Neural cell (in vitro differentiated cells): Measurements from ENCODE around the gene SNRPD1. TPM values are rescaled to one million over a fixed set of nuclear protein-coding genes. Genes with fewer than 3 reads are reported as not detected.

Source experiments
- H2AFZ ChIP-seq: fragments of 200-600, 300-800 bp; sonication (generic), shearing (Covaris generic); 2 replicates; pipeline ENCODE4 v1.6.0; 2014; ENCODE audit warnings: low read depth, mild to moderate bottlenecking, antibody characterized with exemption, low read length, moderate library complexity
- H3F3A ChIP-seq: fragments of 200-600 bp; shearing (Covaris generic); 2 replicates; pipeline ENCODE4 v1.6.1; 2016; ENCODE audit warnings: mild to moderate bottlenecking, moderate library complexity, mixed read lengths, antibody characterized with exemption, low read length; ENCODE audit not compliant: insufficient read depth, poor library complexity, severe bottlenecking
- H3K27ac ChIP-seq: fragments of 200-600, 300-800 bp; sonication (generic), shearing (Covaris generic); 2 replicates; pipeline ENCODE4 v1.5.1; 2014; ENCODE audit warnings: mild to moderate bottlenecking, low read length, moderate library complexity
- H3K27me3 ChIP-seq: fragments of 300-800, 200-600 bp; sonication (generic), shearing (Covaris generic); 2 replicates; pipeline ENCODE4 v1.6.0; 2014; ENCODE audit warnings: mild to moderate bottlenecking, low read depth, low read length, moderate library complexity; ENCODE audit not compliant: insufficient read depth
- H3K36me3 ChIP-seq: fragments of 300-800, 200-600 bp; sonication (generic), shearing (Covaris generic); 2 replicates; pipeline ENCODE4 v1.5.1; 2014; ENCODE audit warnings: mild to moderate bottlenecking, antibody characterized with exemption, low read length, moderate library complexity; ENCODE audit not compliant: insufficient read depth
- H3K4me2 ChIP-seq: fragments of 300-800, 200-600 bp; sonication (generic), shearing (Covaris generic); 2 replicates; pipeline ENCODE4 v1.6.0; 2014; ENCODE audit warnings: mild to moderate bottlenecking, low read length
- H3K4me3 ChIP-seq: fragments of 300-800, 200-600 bp; sonication (generic), shearing (Covaris generic); 2 replicates; pipeline ENCODE4 v1.5.1; 2014; ENCODE audit warnings: mild to moderate bottlenecking, low read length, moderate library complexity
- H3K79me2 ChIP-seq: fragments of 200-600 bp; shearing (Covaris generic); replicated peaks from 2 replicates; pipeline ENCODE4 v1.6.0; 2014; ENCODE audit warnings: mild to moderate bottlenecking, low read length, moderate library complexity; ENCODE audit not compliant: insufficient read depth
- H3K9ac ChIP-seq: fragments of 300-800, 200-600 bp; sonication (generic), shearing (Covaris generic); 2 replicates; pipeline ENCODE4 v1.6.1; 2016; ENCODE audit warnings: mild to moderate bottlenecking, low read length, mixed read lengths
- H3K9me2 ChIP-seq: fragments of 200-600 bp; shearing (Covaris generic); 2 replicates; pipeline ENCODE4 v1.6.1; 2016; ENCODE audit warnings: mild to moderate bottlenecking, low read length, mixed read lengths; ENCODE audit not compliant: insufficient read depth
- H3K9me3 ChIP-seq: fragments of 200-600, 300-800 bp; sonication (generic), shearing (Covaris generic); 2 replicates; pipeline ENCODE4 v1.6.1; 2016; ENCODE audit warnings: mild to moderate bottlenecking, mixed run types, low read length, moderate library complexity, mixed read lengths
- H4K20me1 ChIP-seq: fragments of 200-600 bp; shearing (Covaris generic); 2 replicates; pipeline ENCODE4 v1.6.1; 2016; ENCODE audit warnings: mild to moderate bottlenecking, mixed run types; ENCODE audit not compliant: insufficient read depth
- EP300 ChIP-seq: fragments of 450-650 bp; conservative IDR thresholded peaks from 2 replicates; pipeline ENCODE4 v1.6.1; 2014; ENCODE audit warnings: antibody characterized with exemption, mild to moderate bottlenecking, moderate library complexity; ENCODE audit not compliant: poor library complexity, severe bottlenecking
- EZH2 ChIP-seq: fragments of 200-600, 300-800 bp; shearing (Covaris generic), sonication (generic); IDR thresholded peaks from 2 replicates; pipeline ENCODE4 v1.6.1; 2014; ENCODE audit warnings: antibody characterized with exemption, low read length, borderline replicate concordance, mild to moderate bottlenecking; ENCODE audit not compliant: insufficient read depth, poor library complexity, severe bottlenecking
- MXI1 ChIP-seq: fragments of 450-650 bp; conservative IDR thresholded peaks from 2 replicates; pipeline ENCODE4 v1.6.1; 2014; ENCODE audit warnings: antibody characterized with exemption, mild to moderate bottlenecking; ENCODE audit not compliant: poor library complexity, severe bottlenecking
- POLR2AphosphoS5 ChIP-seq: IDR thresholded peaks from 2 replicates; pipeline ENCODE4 v1.6.1; 2012
- RAD21 ChIP-seq: fragments of 450-650 bp; conservative IDR thresholded peaks from 2 replicates; pipeline ENCODE4 v1.6.1; 2014; ENCODE audit warnings: antibody characterized with exemption, mild to moderate bottlenecking, moderate library complexity
- SMC3 ChIP-seq: fragments of 450-650 bp; conservative IDR thresholded peaks from 2 replicates; pipeline ENCODE4 v1.6.1; 2014; ENCODE audit warnings: antibody characterized with exemption, mild to moderate bottlenecking, moderate library complexity; ENCODE audit not compliant: poor library complexity
- TAF1 ChIP-seq: IDR thresholded peaks from 2 replicates; pipeline ENCODE4 v1.6.1; 2012; ENCODE audit warnings: low read depth
- polyA plus RNA-seq: library from polyadenylated mRNA; depleted of rRNA; stranded (reverse); fragments of >200 nt; gene quantifications from 2 replicates; pipeline ENCODE4 v1.2.3, GENCODE V29; 2014
- TF ChIP-seq, protein P1 (sequence below): fragments of 450-650 bp; IDR thresholded peaks from 2 replicates; pipeline ENCODE4 v1.5.1; 2014; ENCODE audit warnings: antibody characterized with exemption, mild to moderate bottlenecking, moderate library complexity; ENCODE audit not compliant: poor library complexity, severe bottlenecking
- TF ChIP-seq, protein P2 (sequence below): IDR thresholded peaks from 2 replicates; pipeline ENCODE4 v1.6.1; 2012; ENCODE audit warnings: borderline replicate concordance

Gene SNRPD1
- polyA plus RNA-seq, 1 donor from 2014 or later: 68.2 TPM

DNA sequence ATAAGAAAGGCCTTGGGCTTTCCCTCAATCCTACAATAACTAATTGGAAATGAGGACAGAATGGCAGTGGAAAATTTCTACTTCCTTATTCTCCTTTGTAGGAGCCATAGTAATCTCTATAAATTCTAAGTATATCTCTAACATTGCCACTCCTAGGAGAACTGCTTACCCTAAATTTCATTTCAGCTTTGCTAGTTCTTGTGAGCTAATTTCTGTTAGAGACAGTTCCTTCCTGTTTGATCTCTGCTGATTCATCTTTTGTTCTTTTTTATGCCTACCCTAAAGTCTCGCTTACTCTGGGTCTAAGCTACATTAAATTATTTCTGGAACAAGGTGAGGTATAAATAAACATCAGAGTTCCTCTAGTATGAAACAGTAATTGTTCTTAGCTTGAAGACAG is 66.7 kb downstream of the SNRPD1 start:
- Histone ChIP-seq H3K9me3 (no peaks in the 10 kb centered on the region), H3K4me3 (no peak overlapping the region), H3K79me2 (no peaks in the 10 kb centered on the region), H3K9ac (no peak overlapping the region), H2AFZ (no peak overlapping the region), H3F3A (no peaks in the 10 kb centered on the region), H3K36me3 (no peaks in the 10 kb centered on the region), H3K9me2 (no peaks in the 10 kb centered on the region), H3K27ac (no peak overlapping the region), H3K4me2 (no peak overlapping the region), H3K27me3 (no peaks in the 10 kb centered on the region), H4K20me1 (no peaks in the 10 kb centered on the region)
- TF ChIP-seq RAD21 (no peak), EZH2 (no peak), SMC3 (no peak), POLR2AphosphoS5 (no peak)
- TF ChIP-seq, protein P1, sequence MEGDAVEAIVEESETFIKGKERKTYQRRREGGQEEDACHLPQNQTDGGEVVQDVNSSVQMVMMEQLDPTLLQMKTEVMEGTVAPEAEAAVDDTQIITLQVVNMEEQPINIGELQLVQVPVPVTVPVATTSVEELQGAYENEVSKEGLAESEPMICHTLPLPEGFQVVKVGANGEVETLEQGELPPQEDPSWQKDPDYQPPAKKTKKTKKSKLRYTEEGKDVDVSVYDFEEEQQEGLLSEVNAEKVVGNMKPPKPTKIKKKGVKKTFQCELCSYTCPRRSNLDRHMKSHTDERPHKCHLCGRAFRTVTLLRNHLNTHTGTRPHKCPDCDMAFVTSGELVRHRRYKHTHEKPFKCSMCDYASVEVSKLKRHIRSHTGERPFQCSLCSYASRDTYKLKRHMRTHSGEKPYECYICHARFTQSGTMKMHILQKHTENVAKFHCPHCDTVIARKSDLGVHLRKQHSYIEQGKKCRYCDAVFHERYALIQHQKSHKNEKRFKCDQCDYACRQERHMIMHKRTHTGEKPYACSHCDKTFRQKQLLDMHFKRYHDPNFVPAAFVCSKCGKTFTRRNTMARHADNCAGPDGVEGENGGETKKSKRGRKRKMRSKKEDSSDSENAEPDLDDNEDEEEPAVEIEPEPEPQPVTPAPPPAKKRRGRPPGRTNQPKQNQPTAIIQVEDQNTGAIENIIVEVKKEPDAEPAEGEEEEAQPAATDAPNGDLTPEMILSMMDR: no peak

DNA sequence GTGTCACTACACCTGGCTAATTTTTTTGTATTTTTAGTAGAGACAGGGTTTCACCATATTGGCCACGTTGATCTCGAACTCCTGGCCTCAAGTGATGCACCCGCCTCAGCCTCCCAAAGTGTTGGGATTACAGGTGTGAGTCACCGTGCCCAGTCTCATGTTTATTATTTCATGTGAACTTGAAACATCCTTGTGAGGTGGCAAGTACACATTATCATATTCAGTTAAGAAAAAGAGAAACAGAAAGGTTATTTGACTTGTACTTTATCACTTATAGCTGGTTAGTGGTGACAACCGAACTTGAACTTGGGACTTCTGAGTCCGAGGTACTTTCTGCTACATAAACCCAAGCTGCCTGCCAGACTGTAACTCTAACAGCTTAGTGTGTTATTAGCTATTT is 68.0 kb downstream of the SNRPD1 start:
- Histone ChIP-seq H2AFZ (no peak overlapping the region), H4K20me1 (no peaks in the 10 kb centered on the region), H3K36me3 (no peaks in the 10 kb centered on the region), H3K9ac (no peak overlapping the region), H3K9me2 (no peaks in the 10 kb centered on the region), H3K27ac (no peak overlapping the region), H3K79me2 (no peaks in the 10 kb centered on the region), H3K27me3 (no peaks in the 10 kb centered on the region), H3K4me3 (no peak overlapping the region), H3K4me2 (no peak overlapping the region), H3F3A (no peaks in the 10 kb centered on the region), H3K9me3 (no peaks in the 10 kb centered on the region)
- TF ChIP-seq EZH2: no peak
- no peak for TF ChIP-seq RAD21
- TF ChIP-seq MXI1: no peak
- TF ChIP-seq, protein P2, sequence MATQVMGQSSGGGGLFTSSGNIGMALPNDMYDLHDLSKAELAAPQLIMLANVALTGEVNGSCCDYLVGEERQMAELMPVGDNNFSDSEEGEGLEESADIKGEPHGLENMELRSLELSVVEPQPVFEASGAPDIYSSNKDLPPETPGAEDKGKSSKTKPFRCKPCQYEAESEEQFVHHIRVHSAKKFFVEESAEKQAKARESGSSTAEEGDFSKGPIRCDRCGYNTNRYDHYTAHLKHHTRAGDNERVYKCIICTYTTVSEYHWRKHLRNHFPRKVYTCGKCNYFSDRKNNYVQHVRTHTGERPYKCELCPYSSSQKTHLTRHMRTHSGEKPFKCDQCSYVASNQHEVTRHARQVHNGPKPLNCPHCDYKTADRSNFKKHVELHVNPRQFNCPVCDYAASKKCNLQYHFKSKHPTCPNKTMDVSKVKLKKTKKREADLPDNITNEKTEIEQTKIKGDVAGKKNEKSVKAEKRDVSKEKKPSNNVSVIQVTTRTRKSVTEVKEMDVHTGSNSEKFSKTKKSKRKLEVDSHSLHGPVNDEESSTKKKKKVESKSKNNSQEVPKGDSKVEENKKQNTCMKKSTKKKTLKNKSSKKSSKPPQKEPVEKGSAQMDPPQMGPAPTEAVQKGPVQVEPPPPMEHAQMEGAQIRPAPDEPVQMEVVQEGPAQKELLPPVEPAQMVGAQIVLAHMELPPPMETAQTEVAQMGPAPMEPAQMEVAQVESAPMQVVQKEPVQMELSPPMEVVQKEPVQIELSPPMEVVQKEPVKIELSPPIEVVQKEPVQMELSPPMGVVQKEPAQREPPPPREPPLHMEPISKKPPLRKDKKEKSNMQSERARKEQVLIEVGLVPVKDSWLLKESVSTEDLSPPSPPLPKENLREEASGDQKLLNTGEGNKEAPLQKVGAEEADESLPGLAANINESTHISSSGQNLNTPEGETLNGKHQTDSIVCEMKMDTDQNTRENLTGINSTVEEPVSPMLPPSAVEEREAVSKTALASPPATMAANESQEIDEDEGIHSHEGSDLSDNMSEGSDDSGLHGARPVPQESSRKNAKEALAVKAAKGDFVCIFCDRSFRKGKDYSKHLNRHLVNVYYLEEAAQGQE: no peak
- TF ChIP-seq POLR2AphosphoS5: no peak
- no peak for TF ChIP-seq SMC3
- TF ChIP-seq, protein P1: no peak
- no peak for TF ChIP-seq TAF1
- no peak for TF ChIP-seq EP300
